ENCODE results near the gene AK2. TPM values are rescaled to one million over a fixed set of nuclear protein-coding genes. Genes with fewer than 3 reads are reported as not detected.

The AK2 gene
- total and polyA plus RNA-seq, 10 of the 15 experiments (the other 5 are each of a cell fraction or from before 2014, with no cell fraction given) = 52.3 to 500 (median 278) TPM

- ChIA-PET POLR2A (interaction anchor here (0.5 to 4.8 kb wide), 26 partner anchors 8 to 820 kb away, joined by 3 to 56 read pairs (median 5); partner anchors contain the start of gene RNF19B), SMC1A (ENCODE audit: uncharacterized antibody, unreplicated experiment) (interaction anchor here (0.7 to 4.2 kb wide), 38 partner anchors 9 to 466 kb away, joined by 3 to 65 read pairs (median 4); partner anchors contain the start of genes AK2, RNF19B, S100PBP and YARS1), RAD21 (ENCODE audit: unreplicated experiment) (interaction anchor here (0.8 to 4.0 kb wide), 18 partner anchors 8 to 169 kb away, joined by 3 to 63 read pairs (median 6); partner anchors contain the start of gene RNF19B), CTCF (interaction anchor here (0.8 to 3.3 kb wide), 19 partner anchors 8 to 474 kb away, joined by 3 to 29 read pairs (median 4); partner anchors contain the start of gene RNF19B)
- H3K4me2 ChIP-seq (ENCODE audit: control insufficient read depth, insufficient read depth) = peak overlapping the region; percentile 94
- FAIRE-seq = peak; percentile 62
- DNase-seq (ENCODE audit: low read depth, low spot score) = peak; percentile 98
- BruUV-seq (replicated peaks) = TSS peak; percentile 71
- peak overlapping the region; percentile 72 for H3K9ac ChIP-seq (ENCODE audit: control insufficient read depth, insufficient read depth, low read length)
- H3K4me1 ChIP-seq (ENCODE audit: control insufficient read depth, insufficient read depth, low read length) = peaks cover 58% of the 10 kb centered on the region
- intact Hi-C loops (cut with micrococcal nuclease; ENCODE audit: unreplicated experiment) = loop anchor here (1.0 to 5.0 kb wide), 4 partner anchors 11 to 172 kb away; no protein-coding TSS in a partner anchor
- ATAC-seq = peak; percentile 90
- in situ Hi-C loops (cut with MboI) = no loop called here
- peak overlapping the region; percentile 48; the same call in 1 of the 2 replicates for H3K4me3 ChIP-seq
- H3K27ac ChIP-seq (ENCODE audit: control insufficient read depth, insufficient read depth) = peak overlapping the region; percentile 99
- H3K27me3 ChIP-seq (replicated peaks in 1 of 2; ENCODE audit: control insufficient read depth in 2 of 2, insufficient read depth in 2 of 2, low read length in 1 of 2) = no peaks in the 10 kb centered on the region
- H4K20me1 ChIP-seq (ENCODE audit: control insufficient read depth, insufficient read depth) = no peaks in the 10 kb centered on the region
- no peaks in the 10 kb centered on the region for H3K79me2 ChIP-seq (ENCODE audit: control insufficient read depth, insufficient read depth, low read length)
- 2% methylated on average over 7 of the region's 7 CpGs for WGBS (ENCODE audit: insufficient coverage, insufficient replicate concordance, low lambda C conversion rate, missing lambda C conversion rate)
- no peaks in the 10 kb centered on the region; a peak in 1 of 4 replicates for H3K36me3 ChIP-seq (ENCODE audit: control insufficient read depth in 2 of 2, insufficient read depth in 2 of 2, low read length in 1 of 2)
- H2AFZ ChIP-seq (ENCODE audit: control insufficient read depth, low read depth, low read length) = peak overlapping the region; percentile 32
- no peaks in the 10 kb centered on the region for H3K9me3 ChIP-seq (replicated peaks; ENCODE audit: control insufficient read depth, insufficient read depth, low read length)
- TF ChIP-seq ZBED1 (IDR thresholded peaks at IDR 0.05; ENCODE audit: borderline replicate concordance) = peak; percentile 63; the same call in 1 of the 2 replicates
- 0 out of 2 replicates have a peak, but pooled peaks have one; percentile 12 for TF ChIP-seq SMC3 (IDR thresholded peaks at IDR 0.05; ENCODE audit: borderline replicate concordance, low read length)
- TF ChIP-seq SRF (IDR thresholded peaks at IDR 0.05; ENCODE audit: low read depth in 2 of 2, low read length in 2 of 2) = no peak
- TF ChIP-seq POLR2A (IDR thresholded peaks at IDR 0.05; ENCODE audit: low read depth, low read length) = no peak
- TF ChIP-seq, protein P1, sequence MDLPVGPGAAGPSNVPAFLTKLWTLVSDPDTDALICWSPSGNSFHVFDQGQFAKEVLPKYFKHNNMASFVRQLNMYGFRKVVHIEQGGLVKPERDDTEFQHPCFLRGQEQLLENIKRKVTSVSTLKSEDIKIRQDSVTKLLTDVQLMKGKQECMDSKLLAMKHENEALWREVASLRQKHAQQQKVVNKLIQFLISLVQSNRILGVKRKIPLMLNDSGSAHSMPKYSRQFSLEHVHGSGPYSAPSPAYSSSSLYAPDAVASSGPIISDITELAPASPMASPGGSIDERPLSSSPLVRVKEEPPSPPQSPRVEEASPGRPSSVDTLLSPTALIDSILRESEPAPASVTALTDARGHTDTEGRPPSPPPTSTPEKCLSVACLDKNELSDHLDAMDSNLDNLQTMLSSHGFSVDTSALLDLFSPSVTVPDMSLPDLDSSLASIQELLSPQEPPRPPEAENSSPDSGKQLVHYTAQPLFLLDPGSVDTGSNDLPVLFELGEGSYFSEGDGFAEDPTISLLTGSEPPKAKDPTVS (IDR thresholded peaks at IDR 0.05; ENCODE audit: low read depth, low read length) = no peak
- TF ChIP-seq BCL11A (IDR thresholded peaks at IDR 0.05; ENCODE audit: low read depth, low read length) = peak; percentile 65
- TF ChIP-seq CBX5 (IDR thresholded peaks at IDR 0.05; ENCODE audit: low read depth) = peak; percentile 62; the same call in 1 of the 2 replicates
- no peak for TF ChIP-seq BMI1 (IDR thresholded peaks at IDR 0.05; ENCODE audit: borderline replicate concordance)
- no peak for TF ChIP-seq USF1 (IDR thresholded peaks at IDR 0.05; ENCODE audit: borderline replicate concordance, extremely low read length, insufficient read depth, low read depth, low read length)
- TF ChIP-seq ZNF207 (IDR thresholded peaks at IDR 0.05; ENCODE audit: borderline replicate concordance) = no peak
- peak; percentile 99 for TF ChIP-seq EED (IDR thresholded peaks at IDR 0.05; ENCODE audit: low read depth)
- no peak for TF ChIP-seq STAT3 (IDR thresholded peaks at IDR 0.05; ENCODE audit: low read depth, low read length)
- TF ChIP-seq CHD4 (IDR thresholded peaks at IDR 0.05) = no peak
- TF ChIP-seq CREM (IDR thresholded peaks at IDR 0.05; ENCODE audit: low read depth) = peak; percentile 68; the same call in 1 of the 2 replicates
- peak; percentile 97 for TF ChIP-seq RUNX3 (IDR thresholded peaks at IDR 0.05; ENCODE audit: low read length)
- no peak for TF ChIP-seq BRCA1 (IDR thresholded peaks at IDR 0.05; ENCODE audit: low read depth, low read length)
- peak; percentile 87 for TF ChIP-seq DPF2 (IDR thresholded peaks at IDR 0.05)
- TF ChIP-seq MTA2 (IDR thresholded peaks at IDR 0.05; ENCODE audit: low read depth) = peak; percentile 83
- no peak for TF ChIP-seq NFYA (IDR thresholded peaks at IDR 0.05; ENCODE audit: borderline replicate concordance, low read depth, low read length)
- TF ChIP-seq, protein P2, sequence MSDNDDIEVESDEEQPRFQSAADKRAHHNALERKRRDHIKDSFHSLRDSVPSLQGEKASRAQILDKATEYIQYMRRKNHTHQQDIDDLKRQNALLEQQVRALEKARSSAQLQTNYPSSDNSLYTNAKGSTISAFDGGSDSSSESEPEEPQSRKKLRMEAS (IDR thresholded peaks at IDR 0.05; ENCODE audit: low read depth, low read length) = no peak; the same call in 1 of the 2 replicates
- TF ChIP-seq FOXM1 (IDR thresholded peaks at IDR 0.05; ENCODE audit: low read depth, low read length) = peak; percentile 95
- no peak for TF ChIP-seq SUZ12 (IDR thresholded peaks at IDR 0.05; ENCODE audit: unreplicated experiment)
Observed at GRCh38 chr1:32992489-32993323, 44.0 kb downstream of the AK2 start.
